ENCODE measurements around the gene ABAT. TPM values are rescaled to one million over a fixed set of nuclear protein-coding genes. Genes with fewer than 3 reads are reported as not detected.

ABAT gene
- total RNA-seq, 4 donors from 2014 or later = 9.0 to 16.9 (median 13.4) TPM

GRCh38 chr16:8751481-8752311, 77.3 kb downstream of the ABAT start:
- Histone ChIP-seq H3K4me3 (no peak overlapping the region), H3K36me3 (peaks cover 0 to 16% (median 2%) of the 10 kb centered on the region in 4 donors), H3K27me3 (no peaks in the 10 kb centered on the region), H3K4me1 (peaks cover 12 to 16% (median 14%) of the 10 kb centered on the region in 4 donors), H3K9me3 (no peaks in the 10 kb centered on the region), H3K27ac (replicated peaks in 1 of 4) (no peak overlapping the region)
- WGBS = 58% methylated on average over 9 of the region's 14 CpGs
- no peak for DNase-seq (ENCODE audit: extremely low spot score)
- intact Hi-C loops (cut with DNase I) = no loop called here
- TF ChIP-seq POLR2A (IDR thresholded peaks at IDR 0.05; ENCODE audit: low read depth) (no peak), CTCF (IDR thresholded peaks at IDR 0.05) (no peak), EP300 (IDR thresholded peaks at IDR 0.05) (peak; percentile 46), POLR2AphosphoS5 (IDR thresholded peaks at IDR 0.05) (peak in 1 of 2 donors; percentile 51)

GRCh38 chr16:8752706-8753105, 78.3 kb downstream of the ABAT start:
- intact Hi-C loops (cut with DNase I) = no loop called here
- peaks cover 12 to 16% (median 14%) of the 10 kb centered on the region in 4 donors for H3K4me1 ChIP-seq
- H3K36me3 ChIP-seq = peaks cover 0 to 19% (median under 1%) of the 10 kb centered on the region in 4 donors
- H3K27ac ChIP-seq (replicated peaks in 1 of 4) = no peak overlapping the region
- no peak overlapping the region for H3K4me3 ChIP-seq
- DNase-seq (ENCODE audit: extremely low spot score) = no peak
- WGBS = 46% methylated on average over 2 of the region's 2 CpGs
- TF ChIP-seq EP300 (IDR thresholded peaks at IDR 0.05) (no peak), POLR2A (IDR thresholded peaks at IDR 0.05; ENCODE audit: low read depth) (no peak), CTCF (IDR thresholded peaks at IDR 0.05) (no peak), POLR2AphosphoS5 (IDR thresholded peaks at IDR 0.05) (no peak)
- H3K9me3 ChIP-seq = no peaks in the 10 kb centered on the region
- H3K27me3 ChIP-seq = no peaks in the 10 kb centered on the region

GRCh38 chr16:8753416-8754054, 79.1 kb downstream of the ABAT start:
- Histone ChIP-seq H3K27ac (replicated peaks in 1 of 4) (no peak overlapping the region), H3K36me3 (peaks cover 0 to 27% (median 4%) of the 10 kb centered on the region in 4 donors), H3K4me1 (peaks cover 12 to 16% (median 14%) of the 10 kb centered on the region in 4 donors), H3K27me3 (no peaks in the 10 kb centered on the region), H3K4me3 (no peak overlapping the region), H3K9me3 (no peaks in the 10 kb centered on the region)
- 67% methylated on average over 9 of the region's 9 CpGs for WGBS
- DNase-seq (ENCODE audit: extremely low spot score) = no peak
- intact Hi-C loops (cut with DNase I) = no loop called here
- TF ChIP-seq EP300 (IDR thresholded peaks at IDR 0.05) (no peak), CTCF (IDR thresholded peaks at IDR 0.05) (no peak), POLR2AphosphoS5 (IDR thresholded peaks at IDR 0.05) (no peak), POLR2A (IDR thresholded peaks at IDR 0.05; ENCODE audit: low read depth) (no peak)

- no peak for TF ChIP-seq EP300 (IDR thresholded peaks at IDR 0.05)
- TF ChIP-seq CTCF (IDR thresholded peaks at IDR 0.05) = no peak
- TF ChIP-seq POLR2AphosphoS5 (IDR thresholded peaks at IDR 0.05) = no peak
- TF ChIP-seq POLR2A (IDR thresholded peaks at IDR 0.05; ENCODE audit: low read depth) = no peak
- Histone ChIP-seq H3K4me1 (peaks cover 8 to 10% (median 9%) of the 10 kb centered on the region in 4 donors), H3K9me3 (no peaks in the 10 kb centered on the region), H3K27ac (replicated peaks in 1 of 4) (no peak overlapping the region), H3K36me3 (peaks cover 0 to 42% (median 5%) of the 10 kb centered on the region in 4 donors), H3K4me3 (no peak overlapping the region), H3K27me3 (no peaks in the 10 kb centered on the region)
- DNase-seq (ENCODE audit: extremely low spot score) = no peak
- intact Hi-C loops (cut with DNase I) = no loop called here
- whole genome bisulfite sequencing = 92% methylated on average over 4 of the region's 5 CpGs
These were observed 82.3 kb downstream of the ABAT start for GRCh38 chr16:8756755-8757154.

Data from esophagus muscularis mucosa (tissue), 4 donors.